ENCODE results near the gene DCT.

Gene DCT

DNA sequence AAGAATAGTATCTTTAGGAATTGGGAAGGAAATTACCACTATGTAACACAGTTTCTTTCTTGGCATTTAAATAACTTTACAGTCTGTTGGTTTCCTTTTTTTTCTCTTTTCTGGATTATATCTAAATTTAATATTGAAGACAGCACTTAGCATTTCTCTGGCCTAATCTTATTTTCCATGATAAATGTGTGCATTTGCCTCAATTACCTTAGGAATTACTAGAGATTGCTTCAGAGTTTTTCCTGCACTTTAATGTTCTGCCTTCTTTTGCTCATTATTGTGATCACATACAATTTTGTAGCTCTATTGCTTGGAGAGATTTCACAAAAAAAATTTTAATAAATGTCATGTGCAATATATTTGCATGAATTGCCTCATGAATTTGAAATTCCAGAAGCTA lies 25.1 kb downstream of the DCT start:
- DNase-seq (ENCODE audit: low spot score): no peak

DNA sequence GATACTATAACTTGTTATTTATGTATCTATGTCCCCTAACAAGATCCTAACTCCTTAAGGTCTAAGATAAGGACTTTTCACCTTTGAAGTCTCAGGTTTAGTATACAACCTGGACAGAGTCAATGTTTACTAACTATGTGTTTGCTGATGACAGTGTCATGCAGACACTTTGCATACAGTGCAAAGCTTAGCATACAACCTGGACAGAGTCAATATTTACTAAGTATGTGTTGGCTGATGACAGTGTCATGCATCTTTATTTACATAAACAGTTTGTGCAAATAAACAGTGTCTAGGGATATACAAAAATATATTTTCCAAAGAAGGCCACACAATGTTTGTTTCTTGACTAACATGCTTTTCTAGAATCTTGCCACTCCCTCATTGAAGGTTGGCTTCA lies 34.7 kb downstream of the DCT start:
- no peak for DNase-seq (ENCODE audit: low spot score)

DNA sequence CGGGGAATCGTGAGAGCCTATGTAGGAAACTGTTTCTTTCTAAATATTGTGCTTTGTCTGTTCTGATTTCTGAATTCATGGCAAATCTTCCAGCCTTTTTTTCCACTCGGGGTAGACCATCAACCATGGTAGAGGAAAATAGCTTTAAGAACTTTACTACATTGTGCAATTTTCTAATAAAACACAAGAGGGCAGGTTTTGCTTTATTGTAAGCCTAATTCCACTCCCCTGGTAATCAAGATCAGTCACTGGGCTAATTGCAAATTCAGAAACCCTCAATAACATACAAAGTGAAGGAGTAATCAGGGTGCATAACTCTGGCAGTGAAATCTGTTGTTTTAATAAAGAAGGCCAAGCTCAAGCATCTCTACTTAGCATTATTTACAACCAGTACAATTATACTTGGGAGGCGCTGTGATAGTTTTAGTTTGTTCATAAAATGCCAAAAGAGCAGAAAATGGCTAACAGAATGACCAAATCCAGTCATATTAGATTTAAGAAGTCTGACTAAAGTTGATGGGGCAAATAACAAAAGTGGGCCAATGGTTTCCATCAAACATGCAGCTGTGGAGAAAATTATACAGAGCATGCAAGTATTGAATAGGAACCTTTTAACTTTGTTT lies 43.8 kb downstream of the DCT start:
- peak; percentile 51 for DNase-seq (ENCODE audit: low spot score)

DNA sequence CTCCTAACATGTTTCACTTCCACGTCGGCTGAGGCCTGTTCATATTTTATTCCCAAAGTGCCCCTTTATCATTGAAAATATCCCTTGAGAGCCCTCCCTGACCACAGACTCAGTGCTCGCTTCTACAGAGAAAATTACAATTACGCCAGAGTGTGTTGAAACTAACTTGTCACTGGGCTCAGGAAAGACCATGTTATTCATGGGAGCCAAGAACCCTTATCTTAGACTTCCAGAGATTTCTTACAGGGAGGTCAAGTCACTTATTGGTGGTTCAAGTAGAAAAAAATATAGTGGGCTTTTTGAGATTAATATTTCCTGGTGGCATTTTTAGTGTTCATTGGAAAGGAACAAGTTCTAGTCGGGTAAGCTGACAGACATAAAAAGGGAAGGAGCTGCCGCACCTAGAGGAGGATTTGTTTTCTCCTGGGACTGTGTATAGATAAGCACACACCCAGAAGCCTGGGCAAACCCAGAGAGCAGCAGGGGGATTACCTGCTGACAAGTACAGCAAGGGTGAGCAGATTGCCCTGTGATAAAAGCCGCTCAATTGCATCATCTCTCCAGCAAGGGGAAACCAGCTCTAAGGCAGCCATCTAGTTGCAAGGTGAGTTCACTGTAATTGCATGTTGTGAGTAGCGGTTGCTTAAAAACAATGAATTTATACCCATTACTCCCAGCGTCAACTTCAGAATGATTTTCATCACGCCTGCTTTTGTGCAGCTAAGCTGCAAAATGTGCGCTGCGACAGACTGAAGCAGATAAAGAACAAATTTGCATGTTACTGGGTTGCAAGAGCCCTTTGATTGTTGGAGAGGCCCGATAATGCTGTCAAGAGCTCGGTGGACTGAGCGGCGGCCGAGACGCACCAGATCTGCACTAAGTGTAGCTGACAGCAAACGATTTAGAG lies 46.2 kb downstream of the DCT start:
- no peak for DNase-seq (ENCODE audit: low spot score)

DNA sequence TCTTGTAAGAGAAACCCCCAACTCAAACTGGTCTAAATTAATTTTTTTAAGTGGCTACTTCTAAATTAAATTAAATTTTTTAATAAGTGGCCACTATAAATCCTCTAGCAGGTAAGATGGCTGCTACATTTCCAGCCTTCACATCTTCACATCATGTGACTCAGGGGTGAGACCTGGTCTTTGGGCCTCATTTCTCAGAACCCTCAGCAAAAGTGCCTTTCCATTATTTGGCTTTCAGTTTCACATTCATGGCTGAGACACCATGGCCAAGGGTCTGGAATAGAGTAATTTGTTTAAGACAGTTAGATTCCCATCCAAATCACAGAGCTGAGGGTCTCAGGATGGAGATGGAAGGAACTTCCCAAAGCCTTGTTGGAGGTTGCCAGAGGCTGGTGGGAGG lies 47.5 kb downstream of the DCT start:
- no peak for DNase-seq (ENCODE audit: low spot score)

DNA sequence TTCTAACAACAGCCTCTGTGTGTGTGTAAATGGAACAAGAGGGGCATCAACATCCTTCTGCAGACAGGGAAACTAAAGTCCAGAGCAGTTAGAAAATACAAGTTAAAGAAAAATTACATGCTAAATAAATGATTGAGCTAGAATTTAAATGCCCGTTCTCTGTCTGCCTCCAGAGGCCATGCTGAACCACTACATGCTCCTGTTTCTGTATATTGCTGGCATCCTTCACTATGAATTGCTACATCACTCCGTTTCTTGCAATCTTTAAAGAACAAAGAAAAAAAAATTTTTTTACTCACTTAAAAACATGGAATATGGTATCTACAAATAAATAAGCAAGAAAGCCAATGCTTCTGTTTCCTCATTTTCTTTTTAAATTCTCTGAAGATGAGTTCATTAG lies 47.9 kb downstream of the DCT start:
- DNase-seq (ENCODE audit: low spot score): no peak

DNA sequence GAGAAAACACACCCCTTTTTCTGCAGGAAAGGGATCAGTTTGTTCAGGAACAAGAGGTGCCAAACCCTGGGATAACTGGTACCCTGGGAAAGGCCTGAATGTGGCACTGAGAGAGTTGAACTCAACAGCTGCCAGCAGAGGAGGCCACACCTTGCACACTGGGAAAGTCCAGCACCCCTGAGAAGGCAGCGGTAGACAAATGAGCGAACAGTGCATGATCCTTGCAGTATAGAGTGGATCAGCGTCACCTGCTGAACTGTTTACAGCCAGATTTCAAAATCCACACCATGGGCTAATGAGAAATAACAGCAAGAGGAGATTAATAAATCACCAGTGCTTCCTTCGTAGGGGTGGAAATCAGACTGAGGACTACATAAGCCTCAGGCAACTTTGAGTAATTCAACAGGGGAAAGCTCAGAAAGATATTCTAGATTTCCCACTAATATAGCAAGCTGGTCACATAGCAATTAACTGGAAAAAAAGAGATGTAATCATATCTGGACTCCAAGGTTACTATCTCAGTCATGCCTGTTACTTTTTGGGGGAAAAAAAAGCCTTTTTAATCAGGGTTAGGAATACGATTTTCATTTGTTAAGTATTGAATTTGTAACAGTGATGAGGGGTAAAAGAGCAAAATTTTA lies 52.0 kb downstream of the DCT start:
- no peak for DNase-seq (ENCODE audit: low spot score)

DNA sequence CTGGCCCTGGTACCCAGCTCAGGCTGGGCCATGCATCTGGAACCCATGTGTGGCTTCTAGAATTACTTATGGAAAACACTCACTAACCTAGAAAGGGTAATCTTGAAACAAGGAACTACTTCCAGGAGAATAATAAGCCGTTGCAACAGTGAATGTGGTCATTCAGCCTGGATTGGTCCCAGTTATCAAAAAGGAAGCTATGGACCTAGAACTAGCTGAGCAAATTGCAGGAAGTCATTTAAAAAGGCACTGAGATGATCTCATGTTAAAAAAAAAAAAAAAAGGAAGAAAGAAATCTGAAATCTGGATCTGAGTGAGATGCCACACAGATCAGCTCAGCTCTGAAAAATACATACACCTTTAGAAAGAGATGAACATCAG lies 59.6 kb downstream of the DCT start:
- DNase-seq (ENCODE audit: low spot score): no peak

DNA sequence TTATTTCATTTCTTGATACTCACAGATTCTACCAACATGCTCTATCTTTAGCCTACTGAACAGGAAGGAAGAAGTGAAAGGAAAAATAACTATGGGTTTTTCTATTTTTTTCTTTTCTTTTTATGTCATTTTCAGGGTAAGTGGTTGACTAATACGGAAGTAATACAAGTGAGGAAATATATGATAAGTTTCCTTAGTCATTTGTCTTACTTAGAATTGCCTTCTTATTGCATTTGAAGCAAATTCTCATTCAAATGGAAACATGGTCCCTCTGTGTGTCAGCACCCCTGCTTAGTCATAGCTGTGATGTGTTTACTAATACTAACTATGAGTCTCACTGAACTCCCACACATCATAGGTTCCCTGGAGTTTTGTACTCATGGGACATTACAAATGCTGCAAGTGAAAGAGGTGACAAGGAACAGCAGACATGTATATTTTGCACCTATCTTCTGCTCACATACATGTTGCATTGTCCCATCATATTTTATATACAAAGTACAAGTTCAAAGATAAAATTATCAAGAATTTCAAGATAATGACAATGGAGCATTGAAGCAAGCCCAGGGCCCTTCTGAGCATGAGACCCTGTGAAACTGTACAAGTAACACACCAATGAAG lies 60.1 kb downstream of the DCT start:
- peak; percentile 17 for DNase-seq (ENCODE audit: low spot score)

DNA sequence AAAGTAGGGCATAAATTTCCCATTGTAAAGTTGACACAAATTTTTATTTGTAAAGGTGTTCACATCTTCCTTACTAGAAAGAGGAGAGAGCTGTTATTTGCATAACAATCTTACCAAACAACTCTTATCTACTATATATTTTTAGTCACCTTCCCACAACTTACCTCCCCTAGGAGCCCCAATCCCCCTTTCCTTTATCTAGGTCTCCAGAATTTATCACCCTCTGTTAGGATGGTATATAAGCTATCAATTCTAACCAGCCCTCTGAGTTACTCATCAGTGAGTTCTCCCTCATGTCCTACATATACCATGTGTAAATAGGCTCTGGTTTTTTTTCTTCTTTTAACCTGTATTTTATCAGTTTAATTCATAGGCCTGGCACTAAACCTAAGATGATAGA lies 62.2 kb downstream of the DCT start:
- DNase-seq (ENCODE audit: low spot score): no peak

DNA sequence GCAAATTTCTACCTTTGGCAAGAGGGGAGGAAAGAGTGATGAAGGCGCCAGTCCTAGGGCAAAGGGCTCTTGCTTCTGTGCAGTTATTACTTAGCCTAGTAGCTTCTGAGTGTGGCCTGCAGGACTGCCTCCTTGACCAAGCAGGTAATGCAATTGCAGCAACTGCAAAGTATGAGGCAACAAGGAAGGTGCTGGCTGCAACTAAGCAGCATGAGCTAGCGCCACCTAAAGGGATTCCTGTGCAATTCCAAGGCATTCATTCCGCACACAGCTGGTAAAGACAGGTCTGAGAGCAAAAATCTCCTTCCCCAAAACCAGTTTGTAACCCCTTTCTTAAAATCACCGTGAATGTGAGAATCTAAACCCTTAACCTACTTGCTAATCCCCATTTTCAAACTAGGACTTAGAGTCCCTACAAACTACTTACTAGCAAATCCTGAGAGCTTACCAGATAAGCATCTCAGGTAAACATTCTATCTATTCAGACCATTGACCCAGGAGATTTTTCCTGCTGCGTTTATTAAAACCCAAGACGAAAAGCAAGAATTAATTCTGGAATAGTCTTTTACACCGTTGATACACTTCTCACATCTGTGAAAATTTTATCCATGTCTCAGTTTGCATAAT lies 62.9 kb downstream of the DCT start:
- DNase-seq (ENCODE audit: low spot score): no peak

DNA sequence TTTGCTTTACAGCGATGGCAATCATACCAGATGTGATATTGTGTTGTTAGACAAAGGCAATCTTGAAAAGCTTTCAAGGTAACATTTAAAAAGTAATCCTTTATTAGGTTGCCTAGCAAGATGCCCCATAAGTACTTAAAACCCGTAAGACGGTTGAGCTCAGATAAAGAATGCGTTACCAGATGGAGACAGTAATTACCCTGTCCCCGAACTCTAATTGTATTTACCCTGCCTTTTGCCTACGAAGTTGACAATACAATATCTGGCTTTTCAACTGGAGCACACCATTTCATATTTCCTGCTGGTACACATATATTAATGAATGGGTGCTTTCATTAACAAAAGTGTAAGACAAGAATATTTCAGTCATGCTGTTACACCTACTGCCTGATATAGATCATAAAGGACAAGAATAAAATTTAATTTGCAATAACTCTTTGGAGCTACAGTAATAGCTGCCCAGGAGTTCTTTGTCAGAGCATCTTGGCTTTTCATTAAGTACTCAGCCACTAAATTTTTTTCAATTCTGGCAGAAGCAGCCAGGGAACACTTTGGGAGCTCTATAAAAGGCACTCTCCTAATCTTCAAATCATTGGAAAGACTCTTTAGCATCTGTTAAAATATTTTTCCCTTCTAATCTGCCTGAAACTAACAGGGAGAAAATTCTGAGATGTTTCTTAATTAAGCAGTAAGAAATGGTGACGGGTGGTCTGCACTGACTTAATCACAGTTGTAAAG lies 63.8 kb downstream of the DCT start:
- no peak for DNase-seq (ENCODE audit: low spot score)

DNA sequence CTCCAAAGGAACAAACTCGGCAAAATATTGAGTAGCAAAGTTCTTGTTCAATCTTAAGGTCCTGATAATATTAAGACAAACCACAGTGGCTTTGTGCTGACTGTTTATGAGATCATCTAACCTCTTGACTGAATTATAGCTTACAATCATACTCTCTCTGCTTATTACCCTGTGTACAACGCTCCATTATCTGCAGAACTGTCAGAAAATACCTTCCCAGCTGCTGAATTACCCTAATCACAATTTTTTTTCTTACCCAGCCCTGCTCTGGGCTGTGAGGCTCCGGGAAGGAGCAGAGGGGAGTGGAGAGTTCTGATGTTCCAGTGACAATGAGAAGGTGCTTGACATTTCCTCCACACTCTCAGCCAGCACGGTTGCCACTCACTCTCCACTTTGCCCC lies 64.8 kb downstream of the DCT start:
- DNase-seq (ENCODE audit: low spot score): no peak

DNA sequence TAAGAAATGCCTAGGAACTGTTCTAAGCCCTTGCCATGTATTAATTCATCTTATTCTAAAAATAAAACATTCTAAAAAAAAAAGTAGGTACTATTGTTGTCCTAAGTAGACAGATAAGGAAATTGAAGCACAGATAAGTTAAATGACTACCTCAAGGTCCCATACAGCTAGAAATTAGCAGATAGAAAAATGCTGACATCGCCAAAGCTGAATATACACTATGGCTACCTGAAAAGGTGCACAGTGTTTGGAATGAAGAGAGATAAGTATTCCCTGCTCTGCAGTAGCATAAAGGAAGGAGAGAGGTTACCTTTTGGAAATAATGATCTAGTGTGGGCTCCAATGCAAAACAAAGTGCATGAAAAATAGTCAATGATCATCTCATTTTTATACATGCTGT lies 65.3 kb downstream of the DCT start:
- DNase-seq (ENCODE audit: low spot score): no peak

DNA sequence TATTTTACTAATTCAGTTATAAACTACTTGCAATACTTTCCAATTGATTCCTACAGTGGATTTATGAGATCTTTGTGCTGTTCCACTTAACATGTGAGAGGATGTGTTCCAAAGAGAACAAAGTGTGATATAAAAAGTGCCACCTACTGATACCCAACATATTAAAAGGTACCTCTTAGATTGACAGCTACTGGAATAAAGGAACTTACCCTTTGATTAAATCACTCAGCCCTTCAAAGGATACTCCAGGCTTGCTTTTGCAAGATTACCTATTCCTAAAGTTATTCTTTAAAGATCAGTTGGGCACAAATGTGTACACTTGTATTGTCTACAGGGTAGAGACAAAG lies 65.9 kb downstream of the DCT start:
- no peak for DNase-seq (ENCODE audit: low spot score)

DNA sequence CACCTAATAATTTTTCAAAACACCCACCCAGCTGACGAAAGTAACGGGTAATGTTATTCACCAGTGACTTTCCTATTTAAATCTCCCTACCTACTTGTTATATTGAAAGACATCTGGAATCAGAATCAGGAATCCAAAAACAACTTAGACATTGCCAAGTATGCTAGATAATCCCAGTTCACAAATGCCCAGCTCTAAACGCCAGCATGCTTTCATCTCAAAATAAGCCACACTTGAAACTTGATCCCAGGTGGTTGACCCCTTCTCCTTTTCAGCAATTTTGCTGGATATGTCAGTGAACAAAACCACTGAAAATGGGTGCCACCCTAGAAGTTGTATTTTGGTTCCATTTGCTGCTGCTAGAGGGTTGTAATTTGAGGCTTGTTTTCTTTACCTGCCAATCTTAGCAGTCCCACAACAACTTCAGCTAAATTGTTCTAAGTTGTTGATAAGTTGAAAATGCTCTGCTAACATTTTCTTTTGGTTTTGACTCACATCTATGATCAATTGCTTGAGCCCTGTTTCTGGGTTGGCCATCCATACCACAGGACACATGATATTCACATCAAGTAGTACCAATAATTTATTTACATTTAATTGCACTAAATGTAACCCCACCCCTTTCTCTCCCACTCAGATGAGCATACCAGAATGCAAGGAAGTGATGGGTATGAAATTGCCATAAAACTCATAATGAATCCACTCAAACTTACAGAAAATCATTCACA lies 66.4 kb downstream of the DCT start:
- no peak for DNase-seq (ENCODE audit: low spot score)

DNA sequence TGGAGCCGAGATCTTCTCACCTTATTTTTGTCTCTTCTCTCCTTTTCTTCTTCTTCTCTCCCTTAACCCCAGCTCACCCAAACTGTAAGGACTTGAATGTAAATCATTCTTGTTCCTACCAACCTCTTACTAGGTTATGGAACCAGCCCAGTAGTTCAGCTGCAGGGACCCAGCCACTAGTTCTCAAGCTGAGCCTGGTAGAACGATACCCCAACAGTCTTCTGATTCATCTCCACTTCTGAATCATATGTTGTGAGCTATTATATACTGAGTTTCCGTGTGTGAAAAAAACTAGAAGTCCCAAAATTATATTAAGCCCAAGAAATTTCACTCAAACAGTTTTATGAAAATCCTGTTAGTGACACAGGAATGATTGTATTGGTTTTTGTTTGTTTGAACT lies 67.7 kb downstream of the DCT start:
- DNase-seq (ENCODE audit: low spot score): no peak

DNA sequence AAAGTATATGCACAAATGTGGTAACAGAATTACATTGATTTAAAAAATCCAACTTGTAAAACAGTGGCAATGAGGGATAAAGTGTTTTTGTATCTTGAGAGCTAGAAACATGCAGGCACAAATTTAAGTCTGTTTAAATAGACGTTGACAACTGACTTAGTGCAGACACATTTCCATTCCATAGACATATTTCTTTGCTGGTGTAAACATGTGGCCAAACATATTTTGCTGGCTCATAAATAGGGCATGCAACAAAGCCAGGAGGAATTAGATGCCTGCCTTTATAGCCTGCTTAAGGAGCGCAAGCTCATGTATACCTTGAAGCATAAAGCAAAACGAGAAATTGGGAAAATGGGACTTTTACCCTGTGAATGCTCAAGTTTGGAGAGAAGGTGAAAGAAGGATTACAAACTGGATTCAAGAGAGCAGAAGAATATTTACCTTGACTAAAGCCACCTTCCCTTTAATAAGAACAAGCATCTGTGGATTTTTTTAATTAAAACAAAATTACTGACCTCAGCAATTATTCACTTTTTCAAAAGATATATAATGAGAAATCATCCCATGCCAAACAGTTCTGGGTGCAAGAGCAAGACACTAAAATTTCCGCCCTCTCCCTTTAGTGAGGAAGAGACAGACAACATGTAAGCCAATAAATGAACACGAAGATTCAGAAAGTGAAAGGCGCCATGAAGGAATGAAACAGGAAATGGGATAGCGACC lies 71.0 kb downstream of the DCT start:
- DNase-seq (ENCODE audit: low spot score): no peak

DNA sequence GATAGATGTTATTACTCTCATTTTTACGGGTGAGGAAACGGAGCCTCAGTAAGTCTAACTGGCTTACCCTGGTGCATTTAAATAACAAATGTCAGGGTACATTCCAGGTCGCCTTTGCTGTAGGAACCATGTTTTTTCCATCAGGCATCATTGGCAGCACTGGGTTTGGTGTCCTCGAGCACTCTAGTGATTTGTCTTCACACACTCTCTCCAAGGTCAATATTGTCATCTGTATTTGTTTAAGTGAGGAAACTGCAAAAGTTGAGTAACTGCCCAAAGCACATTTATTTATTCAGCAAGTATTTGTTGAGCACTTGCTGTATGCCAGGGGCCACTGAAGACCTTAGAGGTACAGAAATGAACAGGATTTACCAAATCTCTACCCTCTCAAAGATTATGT lies 78.6 kb downstream of the DCT start:
- DNase-seq (ENCODE audit: low spot score): no peak

DNA sequence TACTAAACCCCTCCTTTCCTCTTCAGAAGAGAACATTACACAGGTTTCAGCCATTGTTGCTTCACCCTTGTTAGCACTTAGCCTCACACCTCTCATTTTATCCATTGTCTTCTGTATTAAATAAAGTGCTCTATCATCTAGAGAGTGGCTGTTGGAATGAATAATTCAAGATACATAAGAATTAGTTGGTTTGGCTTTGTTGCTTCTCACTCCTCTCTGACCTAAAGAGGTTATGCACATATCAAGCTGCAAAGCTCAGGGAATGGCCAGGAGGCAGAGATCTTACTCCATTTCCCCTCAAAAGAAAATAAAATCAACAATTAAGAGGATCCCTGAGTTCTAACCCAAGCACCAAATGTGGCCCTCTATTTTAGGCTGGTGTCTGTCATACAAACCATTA lies 79.7 kb downstream of the DCT start:
- DNase-seq (ENCODE audit: low spot score): no peak

DNA sequence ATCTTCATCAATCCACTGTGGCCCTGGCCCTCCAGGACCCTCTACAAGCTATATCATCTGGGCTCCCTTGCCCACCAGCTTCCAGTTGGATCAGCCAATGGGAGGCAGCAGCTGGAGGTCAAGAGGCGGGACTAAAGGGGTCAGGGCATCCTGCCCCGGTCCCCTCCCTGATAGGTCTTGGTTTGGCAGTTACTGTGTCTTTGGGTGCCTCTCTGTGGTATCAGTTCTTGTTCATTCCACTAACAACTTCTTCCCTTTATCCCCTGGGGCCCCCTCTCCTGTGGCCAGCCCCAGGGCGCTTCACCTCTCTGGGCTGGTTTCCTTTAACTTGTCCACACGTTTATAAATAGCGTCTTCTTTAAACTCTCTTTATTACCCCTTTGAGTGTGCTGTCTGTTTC lies 83.6 kb downstream of the DCT start:
- DNase-seq (ENCODE audit: low spot score): no peak
